GM12874 (cell line): ENCODE results near the gene RTN4RL2.

Experiments
- TF ChIP-seq, protein P1 (sequence below): IDR thresholded peaks from 2 replicates; pipeline ENCODE4 v1.5.1; 2011; ENCODE audit warnings: low read depth, mild to moderate bottlenecking, control low read depth, low read length, moderate library complexity; ENCODE audit not compliant: insufficient read depth

Gene RTN4RL2

DNA sequence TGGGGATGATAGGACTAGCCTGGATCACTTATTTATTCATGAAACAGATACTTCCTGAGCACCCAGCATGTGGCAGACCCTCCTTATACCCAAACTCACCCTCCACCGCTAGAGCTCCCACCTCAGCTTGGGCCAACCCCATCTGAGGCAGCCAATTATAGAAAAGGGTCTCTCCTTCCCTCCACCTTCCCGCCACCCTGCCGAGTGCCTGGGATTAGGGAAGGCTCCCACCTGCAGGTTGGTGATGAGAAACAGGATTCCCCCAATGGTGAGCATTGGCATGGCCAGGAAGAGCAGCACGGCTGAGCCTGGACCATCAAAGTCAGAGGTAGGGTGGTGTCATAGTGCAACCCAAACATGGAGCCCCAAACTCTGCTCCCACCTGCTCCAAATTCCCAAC, 39.3 kb upstream of the RTN4RL2 start:
- TF ChIP-seq, protein P1, sequence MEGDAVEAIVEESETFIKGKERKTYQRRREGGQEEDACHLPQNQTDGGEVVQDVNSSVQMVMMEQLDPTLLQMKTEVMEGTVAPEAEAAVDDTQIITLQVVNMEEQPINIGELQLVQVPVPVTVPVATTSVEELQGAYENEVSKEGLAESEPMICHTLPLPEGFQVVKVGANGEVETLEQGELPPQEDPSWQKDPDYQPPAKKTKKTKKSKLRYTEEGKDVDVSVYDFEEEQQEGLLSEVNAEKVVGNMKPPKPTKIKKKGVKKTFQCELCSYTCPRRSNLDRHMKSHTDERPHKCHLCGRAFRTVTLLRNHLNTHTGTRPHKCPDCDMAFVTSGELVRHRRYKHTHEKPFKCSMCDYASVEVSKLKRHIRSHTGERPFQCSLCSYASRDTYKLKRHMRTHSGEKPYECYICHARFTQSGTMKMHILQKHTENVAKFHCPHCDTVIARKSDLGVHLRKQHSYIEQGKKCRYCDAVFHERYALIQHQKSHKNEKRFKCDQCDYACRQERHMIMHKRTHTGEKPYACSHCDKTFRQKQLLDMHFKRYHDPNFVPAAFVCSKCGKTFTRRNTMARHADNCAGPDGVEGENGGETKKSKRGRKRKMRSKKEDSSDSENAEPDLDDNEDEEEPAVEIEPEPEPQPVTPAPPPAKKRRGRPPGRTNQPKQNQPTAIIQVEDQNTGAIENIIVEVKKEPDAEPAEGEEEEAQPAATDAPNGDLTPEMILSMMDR = no peak

DNA sequence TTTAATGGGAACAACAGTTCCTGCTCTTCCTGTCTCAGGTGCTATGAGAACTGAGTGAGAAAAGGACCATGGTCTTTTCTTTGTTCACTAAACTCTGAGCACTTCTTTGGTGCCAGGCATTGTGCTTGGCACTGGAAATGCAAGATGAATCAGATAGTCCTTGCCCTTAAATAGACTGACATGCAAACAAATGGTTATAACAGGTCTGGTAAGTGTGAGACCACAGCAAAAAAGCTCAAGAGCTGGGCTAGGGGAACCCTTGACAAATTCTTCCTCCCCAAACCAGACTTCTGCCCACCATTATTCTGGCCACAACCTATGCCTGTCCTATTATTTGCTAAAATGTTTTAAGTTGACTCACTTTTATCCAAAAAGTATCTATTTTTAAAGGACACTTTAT, 38.5 kb upstream of the RTN4RL2 start:
- TF ChIP-seq, protein P1 = no peak

DNA sequence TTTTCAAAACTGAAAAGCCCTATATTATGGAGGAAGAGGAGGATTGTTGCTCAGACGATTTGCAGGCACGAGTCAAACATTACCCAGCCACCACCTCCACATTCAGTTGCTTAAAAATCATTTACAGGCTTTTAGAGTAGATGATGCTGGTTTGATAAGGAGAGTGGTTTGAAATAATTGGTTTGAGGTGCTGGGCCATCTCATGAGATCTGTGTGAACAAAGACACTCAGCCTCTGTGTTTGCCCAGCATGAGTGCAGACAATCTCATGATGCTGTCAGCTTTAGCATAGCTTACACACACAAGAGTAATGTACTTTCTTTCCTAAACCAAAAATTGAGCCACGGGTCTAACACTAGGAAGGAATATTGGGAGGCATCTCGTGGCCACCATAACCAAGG, 37.7 kb upstream of the RTN4RL2 start:
- TF ChIP-seq, protein P1 = no peak

DNA sequence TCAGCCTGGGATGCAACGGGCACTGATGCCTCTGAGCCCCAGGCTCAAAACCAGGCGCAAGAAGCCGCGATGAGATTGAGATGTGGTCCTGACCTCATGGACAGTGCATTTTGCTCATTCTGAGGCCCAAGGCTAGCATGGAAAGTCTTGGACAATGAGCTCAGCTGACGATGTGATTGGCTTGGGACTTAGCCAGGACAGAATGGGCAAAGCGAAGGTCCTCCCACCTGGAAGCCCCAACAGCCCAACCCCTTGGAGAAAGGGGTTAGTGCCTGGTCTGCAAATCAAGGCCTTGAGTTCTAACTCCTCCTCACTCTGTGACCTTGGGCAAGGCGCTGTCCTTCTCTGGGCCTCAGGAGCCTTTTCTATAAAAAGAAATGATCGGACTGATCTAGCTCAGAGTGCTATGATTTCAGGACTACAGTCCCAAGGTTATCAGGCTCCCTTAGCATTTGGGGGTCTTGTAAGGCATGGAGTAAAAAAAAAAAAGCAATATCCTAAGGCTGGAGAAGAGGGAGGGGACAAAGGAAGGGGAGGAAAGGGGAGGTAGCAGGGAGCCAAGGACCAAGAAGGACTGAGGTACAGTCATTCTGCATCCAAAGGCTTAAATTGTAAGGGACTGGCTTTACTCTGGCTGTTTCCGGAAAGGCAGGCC, 36.1 kb upstream of the RTN4RL2 start:
- TF ChIP-seq, protein P1 = no peak

DNA sequence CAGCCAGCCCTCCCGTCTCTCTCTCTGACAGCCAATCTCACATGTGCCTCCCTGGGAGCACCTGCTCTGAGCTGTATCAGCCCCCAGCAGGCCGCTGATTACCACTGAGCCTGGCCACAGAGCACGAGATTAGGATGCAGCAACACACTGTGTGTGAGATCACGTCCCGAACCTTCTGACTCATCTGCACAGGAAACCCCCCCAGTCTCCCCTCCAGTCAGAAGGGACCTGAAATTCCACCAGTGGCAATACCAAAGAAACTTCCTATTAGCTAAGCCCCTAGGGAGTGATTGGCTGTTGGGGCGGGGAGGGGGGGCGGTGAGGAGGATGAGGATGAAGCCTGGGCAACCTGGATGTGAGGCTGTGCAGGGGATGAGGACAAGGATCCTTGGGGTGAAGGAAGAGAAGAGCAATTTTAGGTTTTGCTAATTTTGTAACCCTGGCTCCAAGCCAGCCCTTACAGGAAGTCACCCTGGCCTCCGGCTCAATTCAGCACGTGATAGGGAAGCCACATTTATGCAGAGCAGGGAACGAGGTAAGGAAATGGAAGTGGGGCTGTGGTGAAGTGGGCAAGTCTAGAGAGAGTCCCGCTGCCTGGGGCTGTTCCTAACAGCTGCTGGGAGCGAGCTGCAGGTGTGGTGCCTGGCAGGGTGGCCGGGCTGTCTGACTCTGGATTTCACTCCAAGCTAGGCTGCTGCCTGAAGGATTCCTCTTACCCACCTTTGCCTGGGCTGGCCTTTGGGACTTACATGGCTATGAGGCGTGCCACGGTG, 35.4 kb upstream of the RTN4RL2 start:
- TF ChIP-seq, protein P1 = no peak

DNA sequence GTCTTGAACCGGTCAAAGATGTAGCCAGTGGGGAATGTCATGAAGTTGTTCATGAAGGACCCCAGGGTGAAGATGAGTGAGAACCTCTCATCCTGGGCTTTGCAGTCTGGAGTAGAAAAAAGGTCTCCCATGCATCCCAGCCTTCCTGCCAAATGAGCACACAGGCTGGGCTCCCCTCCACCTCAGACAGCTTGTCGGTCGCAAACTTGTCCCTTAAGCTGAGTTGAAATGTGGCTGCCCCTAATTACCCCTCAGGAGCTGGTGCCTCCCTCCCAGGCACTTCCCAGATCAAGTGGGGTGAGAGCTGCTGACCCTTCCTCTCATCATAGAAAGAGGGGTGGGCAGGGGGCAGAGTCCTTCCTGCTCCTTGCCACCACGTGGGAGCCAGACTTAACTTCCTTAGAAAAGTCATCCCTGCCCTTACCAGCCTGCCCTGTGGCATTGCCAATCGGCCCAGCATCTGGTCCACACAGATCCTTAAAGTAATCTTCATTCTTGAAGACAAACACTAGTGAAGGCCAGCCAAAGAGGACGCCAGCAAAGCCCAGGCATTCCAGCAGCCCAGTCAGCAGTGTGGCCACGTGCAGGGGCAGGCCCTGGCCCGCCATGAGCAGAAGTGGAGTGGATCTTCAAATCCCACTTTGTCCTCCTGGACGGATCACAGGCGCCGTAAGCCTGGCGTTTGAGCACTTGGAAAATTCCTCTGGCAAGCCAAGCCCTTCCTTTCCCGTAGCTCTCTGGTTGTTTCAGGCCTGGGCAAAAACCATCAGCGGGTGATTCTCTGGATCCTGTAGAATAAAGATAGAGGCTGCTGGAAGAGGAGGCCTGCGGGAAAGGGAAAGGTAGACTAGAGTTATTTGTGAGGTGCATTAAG, 34.5 kb upstream of the RTN4RL2 start:
- TF ChIP-seq, protein P1 = no peak

DNA sequence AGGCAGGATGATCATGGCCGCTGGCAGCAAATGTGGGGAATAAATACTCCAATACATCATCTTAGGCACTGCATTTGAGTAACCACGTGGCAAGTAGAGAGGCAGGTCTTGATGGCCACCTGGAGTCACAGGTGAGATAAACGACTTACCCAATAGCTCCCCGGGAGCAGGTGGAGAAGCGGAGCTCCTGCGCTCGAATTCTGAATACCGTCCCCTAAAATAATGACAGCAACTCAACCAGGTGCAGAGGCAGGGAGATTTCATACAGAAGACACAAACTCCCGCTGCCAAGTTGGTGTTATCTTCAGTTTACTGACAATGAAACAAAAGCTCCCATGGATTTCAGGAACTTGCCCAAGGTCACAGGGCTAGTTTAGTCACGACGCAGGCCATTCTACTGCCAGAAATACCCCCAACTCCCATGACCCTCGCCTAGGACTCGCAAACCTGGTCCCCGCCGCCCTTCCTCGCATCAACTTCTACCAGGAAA, 33.8 kb upstream of the RTN4RL2 start:
- TF ChIP-seq, protein P1 = no peak
